Renal cortical epithelial cell (primary cell): ENCODE measurements around the gene MISFA. TPM values are rescaled to one million over a fixed set of nuclear protein-coding genes. Genes with fewer than 3 reads are reported as not detected.
"Not testable (repeated sequence)": the region's sequence is repeated elsewhere in the genome, so short reads cannot be mapped to it uniquely, and the experiment has no call there.

Experiments
- DNase-seq: peaks from one replicate; pipeline ENCODE4 v3.0.0-alpha.2; 2011; ENCODE audit warnings: low read depth
- total RNA-seq: library from RNA; depleted of rRNA; stranded (reverse); fragments of >200 nt; gene quantifications from 2 replicates; pipeline ENCODE4 v1.2.3, GENCODE V29; 2014

MISFA gene
- not detected in 2 replicates for total RNA-seq

- no peak for DNase-seq
These were observed at the start of gene MISFA for GRCh38 chr11:18599739-18600230. MISFA (plus strand) TSS chr11:18599789; CDS start chr11:18599929, 140 bp downstream.

DNA sequence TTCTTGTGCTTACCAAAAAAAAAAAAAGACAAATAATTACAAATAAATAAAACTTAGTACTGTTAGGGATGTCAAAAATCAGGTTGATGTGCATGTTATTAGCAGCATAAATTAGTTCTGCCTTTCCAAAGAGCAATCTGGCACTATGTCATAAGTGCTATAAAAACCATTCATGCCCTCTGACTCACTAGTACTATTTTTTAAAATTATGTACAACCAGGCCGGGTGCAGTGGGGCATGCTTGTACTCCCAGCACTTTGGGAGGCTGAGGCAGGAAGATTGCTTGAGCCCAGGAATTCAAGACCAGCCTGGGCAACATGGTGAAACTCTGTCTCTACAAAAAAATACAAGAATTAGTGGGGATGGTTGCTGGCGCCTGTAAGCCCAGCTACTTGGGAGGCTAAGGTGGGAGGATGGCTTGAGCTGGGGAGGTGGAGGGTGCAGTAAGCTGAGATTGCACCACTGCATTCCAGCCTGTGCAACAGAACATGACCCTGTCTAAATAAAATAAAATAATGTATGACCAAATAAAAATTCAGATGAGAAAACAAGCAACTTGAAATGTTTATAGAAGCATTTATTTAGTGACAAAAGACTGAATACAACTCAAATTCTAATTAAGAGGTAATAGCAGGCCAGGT lies 36.4 kb upstream of the MISFA start:
- DNase-seq: no peak

DNA sequence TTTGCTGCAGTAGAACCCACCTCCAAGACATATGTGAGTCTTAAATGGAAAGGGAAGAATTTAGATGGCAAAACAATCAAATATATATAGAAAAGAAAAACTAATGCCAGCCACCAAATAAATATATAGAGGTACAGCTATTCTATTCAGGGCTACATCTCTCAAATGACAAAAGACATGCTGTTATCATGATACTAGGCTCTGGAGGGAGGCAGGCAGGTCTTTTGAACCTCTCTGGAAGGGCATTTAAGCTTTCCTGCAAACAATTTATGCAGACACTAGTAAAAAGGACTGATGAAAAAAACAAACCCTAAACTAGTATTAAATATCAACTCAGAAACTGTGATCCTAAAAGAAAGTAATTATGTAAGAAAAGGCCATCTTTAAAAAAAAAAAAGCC lies 35.4 kb upstream of the MISFA start:
- DNase-seq: no peak

DNA sequence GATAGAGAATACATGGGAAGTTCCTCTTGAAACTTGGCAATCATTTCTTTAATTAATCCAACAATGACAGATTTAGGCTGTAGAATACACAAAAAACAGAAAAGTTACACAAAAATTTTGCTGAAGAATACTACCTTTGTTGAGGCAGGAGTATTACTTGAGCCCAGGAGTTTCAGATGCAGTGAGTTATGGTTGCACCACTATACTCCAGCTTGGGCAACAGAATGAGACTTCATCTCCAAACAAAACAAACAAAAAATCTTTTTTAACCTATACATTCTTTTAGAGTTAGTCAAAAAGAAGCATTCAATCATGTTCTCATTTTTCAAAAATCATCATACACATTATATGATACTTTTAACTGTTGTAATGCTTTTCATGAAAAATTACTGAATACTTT lies 33.2 kb upstream of the MISFA start:
- no peak for DNase-seq

DNA sequence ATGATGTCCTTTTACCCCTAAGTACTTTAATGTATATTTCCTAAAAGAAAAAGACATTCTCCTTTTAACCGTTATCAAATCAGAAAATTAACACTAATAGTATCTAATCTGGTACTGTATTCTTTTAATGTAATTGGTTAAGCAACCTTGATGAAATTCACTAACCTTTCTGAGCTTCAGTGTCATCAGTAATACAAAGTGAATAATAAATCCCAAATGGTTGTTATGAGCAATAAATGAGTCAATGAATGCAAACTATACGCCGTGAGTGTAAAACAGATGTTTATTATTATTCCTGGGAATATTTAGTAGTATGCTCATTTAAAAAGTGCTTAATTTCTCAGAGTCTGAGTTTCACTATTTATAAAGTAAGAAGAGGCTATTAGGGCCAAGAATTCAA lies 32.5 kb upstream of the MISFA start:
- no peak for DNase-seq

GRCh38 chr11:18575361-18575760 lies 24.2 kb upstream of the MISFA start:
- DNase-seq: no peak

GRCh38 chr11:18578975-18579598 lies 20.5 kb upstream of the MISFA start:
- DNase-seq: peak; percentile 54

DNA sequence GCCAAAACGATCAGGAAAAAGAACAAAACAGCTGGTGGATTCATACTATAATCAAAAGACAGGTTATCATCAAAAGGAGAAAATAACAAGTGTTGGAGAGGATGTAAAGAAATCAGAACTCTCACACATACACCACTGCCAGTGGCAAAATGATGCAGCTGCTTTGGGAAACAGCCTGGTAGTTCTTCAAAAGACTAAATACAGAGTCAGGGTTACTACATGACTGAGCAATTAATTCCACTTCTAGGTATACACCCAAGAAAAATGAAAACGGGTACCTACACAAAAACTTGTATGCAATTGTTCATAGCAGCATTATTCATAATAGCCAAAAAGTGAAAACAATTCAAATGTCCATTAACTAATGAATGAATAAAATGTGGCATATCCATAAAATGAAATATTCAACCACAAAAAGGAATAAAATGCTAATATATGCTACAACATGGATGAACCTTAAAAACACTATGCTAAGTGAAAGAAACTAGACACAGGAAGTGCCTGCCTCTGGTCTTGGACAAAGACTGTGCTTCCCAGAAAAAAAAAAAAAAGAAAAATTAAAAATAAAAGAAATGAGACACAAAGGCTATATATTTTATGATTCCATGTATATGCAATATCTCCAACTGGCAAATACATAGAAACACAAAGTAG lies 19.3 kb upstream of the MISFA start:
- DNase-seq: no peak

- no peak for DNase-seq
These were observed 17.8 kb upstream of the MISFA start for GRCh38 chr11:18581825-18582224.

GRCh38 chr11:18588297-18589252 lies 11.0 kb upstream of the MISFA start, which contains the start of gene UEVLD:
UEVLD (minus strand) TSS chr11:18588734; CDS start chr11:18588654, 80 bp downstream.
- DNase-seq: peak; percentile 78

DNA sequence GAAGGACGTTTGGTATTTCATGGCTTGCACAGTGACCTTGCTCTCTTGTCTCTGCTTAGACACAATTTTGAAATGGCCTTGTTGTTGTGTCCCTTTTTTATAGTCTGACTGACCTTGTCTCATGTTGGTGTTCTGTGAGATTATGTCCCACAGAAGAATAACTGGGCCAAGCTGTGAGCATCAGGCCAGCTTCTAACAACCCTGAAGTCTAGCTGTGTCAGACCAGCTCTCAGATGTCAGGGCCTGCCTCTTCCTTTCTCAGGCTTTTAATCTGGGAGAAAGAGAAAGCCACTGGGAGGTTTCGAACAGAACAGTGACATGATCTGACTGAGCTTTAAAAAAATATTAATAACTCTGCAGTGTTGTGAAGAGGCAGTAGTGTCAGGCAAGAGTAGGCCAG lies 9.0 kb upstream of the MISFA start:
- no peak for DNase-seq

DNA sequence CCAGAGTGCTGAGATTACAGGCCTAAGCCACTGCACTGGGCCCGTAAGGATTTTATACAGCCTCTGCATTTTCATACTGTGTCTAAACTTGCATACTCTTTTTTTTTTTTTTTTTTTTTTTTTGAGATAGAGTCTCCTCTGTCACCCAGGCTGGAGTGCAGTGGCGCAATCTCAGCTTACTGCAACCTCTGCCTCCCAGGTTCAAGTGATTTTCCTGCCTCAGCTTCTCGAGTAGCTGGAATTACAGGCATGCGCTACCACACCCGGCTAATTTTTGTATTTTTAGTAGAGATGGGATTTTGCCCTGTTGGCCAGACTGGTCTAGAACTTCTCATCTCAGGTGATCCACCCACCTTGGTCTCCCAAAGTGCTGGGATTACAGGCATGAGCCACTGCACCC lies 5.5 kb upstream of the MISFA start:
- not testable (repeated sequence) for DNase-seq

- DNase-seq: no peak
These were observed 4.4 kb upstream of the MISFA start for GRCh38 chr11:18594999-18595749.

DNA sequence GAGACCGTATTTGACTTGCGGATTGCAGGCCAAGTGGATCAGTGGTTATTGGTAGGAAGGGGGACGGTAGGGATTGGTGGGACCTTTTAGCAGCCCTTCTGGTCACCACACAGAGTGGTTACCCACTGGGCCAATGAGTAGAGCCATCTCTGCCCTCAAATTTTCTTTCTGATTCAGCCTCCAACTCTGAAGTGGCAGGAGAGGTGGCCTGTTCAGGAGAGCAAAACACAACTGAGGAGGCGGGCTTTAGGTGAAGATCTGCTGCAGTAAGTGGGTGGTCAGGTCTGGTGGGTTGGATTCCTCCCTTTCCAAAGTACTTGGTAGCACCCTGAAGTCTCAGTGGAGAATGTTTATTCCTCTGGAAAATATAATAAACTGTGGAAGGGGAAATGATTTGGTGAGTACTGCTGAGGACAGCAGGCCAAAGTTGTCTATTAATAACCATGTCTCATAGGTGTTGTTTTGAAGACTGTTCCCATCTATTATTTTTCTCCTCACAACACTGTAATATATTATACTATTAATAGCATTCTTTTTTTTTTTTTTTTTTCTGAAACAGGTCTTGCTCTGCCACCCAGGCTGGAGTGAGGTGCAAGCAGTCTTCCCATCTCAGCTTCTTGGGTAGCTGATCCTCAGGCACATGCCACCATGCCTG lies 1.5 kb downstream of the MISFA start:
- no peak for DNase-seq

DNA sequence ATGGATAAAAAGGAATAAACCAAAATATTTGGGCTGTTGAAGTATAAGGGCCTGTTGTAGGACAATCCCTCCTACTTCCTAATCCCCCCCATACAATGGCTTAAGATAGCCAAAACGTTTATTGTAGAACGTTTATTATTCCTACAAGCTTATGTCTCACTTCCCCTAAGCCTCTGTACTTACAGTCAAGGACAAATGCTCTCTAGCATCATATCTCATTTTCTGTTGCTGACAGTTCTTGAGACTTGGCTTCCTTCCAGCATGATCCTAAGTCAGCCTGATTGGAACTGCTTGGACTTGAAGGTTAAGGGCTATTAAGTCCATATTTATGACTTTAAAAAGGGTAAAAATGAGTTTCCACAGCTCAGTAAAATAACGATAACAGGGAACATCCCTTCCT lies 8.8 kb downstream of the MISFA start:
- DNase-seq: no peak

DNA sequence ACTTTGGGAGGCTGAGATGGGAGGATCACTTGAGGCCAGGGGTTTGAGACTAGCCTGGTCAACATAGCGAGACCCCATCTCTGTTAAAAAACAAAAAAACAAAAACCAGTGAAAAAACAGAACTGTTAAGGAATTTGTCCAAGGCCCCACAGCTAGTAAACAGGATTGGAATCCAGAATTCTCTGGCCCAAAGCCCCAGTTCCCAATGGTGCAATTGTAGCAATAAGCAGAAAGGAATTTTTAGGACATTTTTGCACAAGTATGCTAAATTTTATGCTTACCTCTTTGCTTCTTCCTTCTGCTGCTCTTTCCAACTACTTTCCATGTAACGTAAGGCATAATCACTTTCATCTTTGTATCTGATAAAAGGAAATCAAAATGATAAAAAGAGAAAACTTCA lies 11.6 kb downstream of the MISFA start:
- no peak for DNase-seq

DNA sequence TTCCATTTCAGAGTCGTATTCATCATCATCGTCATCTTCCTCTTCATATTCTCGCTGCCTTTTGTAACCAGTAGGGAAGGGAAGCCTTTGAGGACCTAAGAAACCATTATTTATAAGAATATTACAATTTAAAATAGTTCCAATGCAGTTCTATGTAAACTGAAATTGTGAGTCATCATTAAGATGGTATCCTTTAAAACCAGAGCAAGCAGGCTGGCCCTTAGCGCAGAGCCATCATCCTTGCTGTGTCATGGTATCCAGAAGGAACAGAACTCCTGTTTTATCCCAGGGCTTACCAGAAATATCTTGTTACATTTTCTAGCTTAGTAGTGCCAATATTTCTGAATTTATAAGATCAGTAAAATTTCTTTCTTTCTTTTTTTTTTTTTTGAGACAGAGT lies 12.8 kb downstream of the MISFA start:
- no peak for DNase-seq

DNA sequence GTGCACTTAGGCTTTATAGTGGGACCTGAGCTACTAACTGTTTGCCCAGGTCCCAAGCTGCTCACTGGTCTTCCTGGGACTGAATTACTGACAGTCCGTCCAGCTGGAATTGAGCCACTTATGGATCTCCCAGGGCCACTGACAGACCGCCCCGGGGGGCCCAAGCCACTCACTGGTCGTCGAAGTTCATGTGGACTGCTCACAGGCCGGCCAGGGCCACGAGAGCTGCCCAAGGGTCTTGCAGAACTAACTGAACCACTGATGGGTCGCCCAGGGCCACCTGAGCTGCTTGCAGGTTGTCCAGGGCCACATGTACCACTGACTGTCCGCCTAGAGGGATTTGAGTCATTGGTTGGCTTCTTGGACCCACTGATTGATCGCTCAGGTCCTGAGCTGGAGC lies 15.1 kb downstream of the MISFA start:
- DNase-seq: no peak

DNA sequence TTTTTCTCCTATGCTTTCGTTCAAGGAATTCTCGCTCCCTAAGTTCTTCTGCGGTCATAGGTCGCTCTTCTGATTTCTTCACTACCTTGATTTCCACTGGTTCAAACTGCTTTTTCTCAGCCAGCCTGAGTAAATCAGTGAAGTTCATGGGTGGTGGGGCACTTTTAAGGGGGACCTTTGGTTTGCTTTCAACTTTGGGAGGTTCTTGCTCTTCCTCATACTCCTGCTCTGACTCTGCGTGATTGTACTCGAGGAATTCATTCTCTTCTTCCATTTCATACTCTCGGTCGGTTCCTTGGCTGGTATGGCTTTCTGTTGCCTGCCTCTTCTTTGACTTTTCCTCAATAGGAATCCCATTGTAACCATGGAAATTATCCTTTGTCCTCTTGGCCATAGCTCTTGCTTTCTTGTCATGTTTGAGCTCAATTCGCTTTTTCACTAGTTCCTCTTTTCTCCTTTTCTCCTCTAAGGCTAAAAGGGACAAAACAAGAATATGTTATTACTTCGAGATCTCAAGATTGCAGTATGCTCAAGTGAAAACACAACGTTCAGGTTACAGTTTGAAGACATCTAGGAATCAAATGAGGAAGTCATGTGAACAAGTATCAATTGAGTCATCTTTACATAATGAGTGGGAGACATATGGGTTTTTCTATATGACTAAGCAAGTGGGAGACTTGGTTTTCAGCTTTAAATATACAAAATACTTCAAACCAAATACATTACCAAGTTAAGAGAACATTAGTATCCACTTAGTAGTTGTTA lies 16.2 kb downstream of the MISFA start:
- no peak for DNase-seq
